HG03565 (cell line): ENCODE measurements around the gene KRTAP12-3.

Experiments used
- ATAC-seq: cut with Tn5 transposase; IDR thresholded peaks from one replicate; pipeline ENCODE4 v1.9.1; 2021; ENCODE audit warnings: mild to moderate bottlenecking, moderate library complexity; ENCODE audit not compliant: unreplicated experiment

Gene KRTAP12-3

DNA sequence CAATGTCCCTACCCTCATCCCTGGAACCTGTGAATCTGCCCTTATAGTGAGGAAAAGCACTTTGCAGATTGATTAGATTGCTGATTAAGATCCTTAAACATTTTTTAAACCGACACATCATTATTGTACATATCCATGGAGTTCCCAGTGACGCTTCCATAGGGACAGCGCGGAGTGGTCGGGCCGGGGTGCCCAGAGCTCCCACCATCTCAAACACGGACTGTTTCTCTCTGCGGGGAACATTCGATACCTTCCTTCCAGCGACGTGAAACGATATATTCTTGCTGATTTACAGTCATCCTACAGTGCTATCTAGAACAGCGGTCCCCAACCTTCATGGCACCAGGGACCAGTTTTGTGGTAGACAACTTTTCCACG lies 43.3 kb downstream of the KRTAP12-3 start:
- no peak for ATAC-seq

DNA sequence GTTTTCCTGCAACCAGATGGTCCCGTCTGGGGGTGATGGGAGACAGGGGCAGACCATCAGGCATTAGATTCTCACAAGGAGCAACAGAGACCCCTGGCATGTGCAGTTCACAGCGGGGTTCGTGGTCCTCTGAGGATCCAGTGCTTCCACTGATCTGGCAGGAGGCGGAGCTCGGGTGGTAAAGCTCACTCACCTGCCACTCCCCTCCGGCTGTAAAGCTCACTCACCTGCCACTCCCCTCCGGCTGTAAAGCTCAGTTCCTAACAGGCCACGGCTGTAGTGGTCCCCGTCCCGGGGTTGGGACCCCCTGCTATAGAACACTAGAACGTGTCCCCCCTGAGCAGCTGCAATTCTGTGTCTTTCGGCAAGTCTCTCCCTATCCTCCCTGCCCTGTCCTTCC lies 43.8 kb downstream of the KRTAP12-3 start:
- no peak for ATAC-seq

DNA sequence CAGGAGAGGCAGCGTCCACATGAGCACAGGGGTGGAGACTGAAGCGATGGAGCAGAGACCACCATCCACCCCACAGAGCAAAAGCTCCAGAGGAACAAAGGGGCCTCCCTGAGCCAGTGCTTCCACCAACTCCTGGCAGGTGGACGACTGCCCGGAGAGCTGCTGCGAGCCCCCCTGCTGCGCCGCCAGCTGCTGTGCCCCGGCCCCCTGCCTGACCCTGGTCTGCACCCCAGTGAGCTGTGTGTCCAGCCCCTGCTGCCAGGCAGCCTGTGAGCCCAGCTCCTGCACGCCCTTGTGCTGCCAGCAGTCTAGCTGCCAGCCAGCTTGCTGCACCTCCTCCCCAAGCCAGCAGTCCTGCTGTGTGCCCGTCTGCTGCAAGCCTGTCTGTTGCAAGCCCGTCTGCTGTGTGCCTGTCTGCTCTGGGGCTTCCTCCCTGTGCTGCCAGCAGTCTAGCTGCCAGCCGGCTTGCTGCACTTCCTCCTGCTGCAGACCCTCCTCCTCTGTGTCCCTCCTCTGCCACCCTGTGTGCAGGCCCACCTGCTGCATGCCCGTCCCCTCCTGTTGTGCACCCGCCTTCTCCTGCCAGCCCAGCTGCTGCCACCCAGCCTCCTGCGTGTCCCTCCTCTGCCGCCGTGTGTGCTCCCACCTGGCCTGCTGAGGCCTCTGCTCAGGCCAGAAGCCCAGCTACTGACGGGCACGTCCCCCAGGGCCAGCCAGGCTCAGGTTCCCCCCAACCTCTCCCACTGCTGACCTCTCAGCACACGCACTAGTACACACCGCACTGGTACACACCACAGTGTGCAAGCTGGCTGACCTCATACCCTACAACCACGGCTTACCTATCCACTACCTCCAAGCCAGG lies 44.6 kb downstream of the KRTAP12-3 start:
- no peak for ATAC-seq

- ATAC-seq, result no peak
Observed at GRCh38 chr21:44702973-44703730, 45.4 kb downstream of the KRTAP12-3 start.

GRCh38 chr21:44703731-44704635 lies 46.3 kb downstream of the KRTAP12-3 start:
- ATAC-seq, result no peak

- ATAC-seq, result no peak
Observed at GRCh38 chr21:44704636-44705001, 46.9 kb downstream of the KRTAP12-3 start.

- no peak for ATAC-seq
Observed at GRCh38 chr21:44706026-44706705, 48.4 kb downstream of the KRTAP12-3 start.

- ATAC-seq, result no peak
Observed at GRCh38 chr21:44706706-44707581, 49.2 kb downstream of the KRTAP12-3 start.
